Esophagus mucosa (tissue), 1 donor: ENCODE measurements around the gene U2AF2. TPM values are rescaled to one million over a fixed set of nuclear protein-coding genes. Genes with fewer than 3 reads are reported as not detected.
"Not testable (repeated sequence)": the region's sequence is repeated elsewhere in the genome, so short reads cannot be mapped to it uniquely, and the experiment has no call there.

ENCODE experiments used
- ATAC-seq: fragments of 200-7000 bp; cut with Tn5 transposase; one replicate; pipeline ENCODE4 v1.9.1; 2020
- total RNA-seq: library from RNA; stranded (reverse); gene quantifications from one replicate; pipeline ENCODE4 v1.2.4, GENCODE V29; 2023
- donor health status: DM: yes; HTN: yes; CAD: no.

Gene U2AF2
- total RNA-seq, 1 donor from 2014 or later = 108 TPM

GRCh38 chr19:55717879-55718711 lies 63.3 kb downstream of the U2AF2 start:
- not testable (repeated sequence) for ATAC-seq

GRCh38 chr19:55720214-55720746 lies 65.4 kb downstream of the U2AF2 start:
- no peak for ATAC-seq

GRCh38 chr19:55720801-55721200 lies 66.0 kb downstream of the U2AF2 start:
- ATAC-seq = no peak

- ATAC-seq = no peak
These were observed 68.7 kb downstream of the U2AF2 start for GRCh38 chr19:55723491-55723890.

Other genes starting within 250 kb of the U2AF2 start
- 76.4 TPM for gene UBE2S, start 247.2 kb upstream of the U2AF2 start, total RNA-seq
- gene SHISA7, start 211.7 kb upstream of the U2AF2 start, total RNA-seq = not detected
- gene ISOC2, start 193.4 kb upstream of the U2AF2 start, total RNA-seq = 41.9 TPM
- gene C19orf85, start 190.3 kb upstream of the U2AF2 start, total RNA-seq = not detected
- 3.7 TPM for gene ZNF628, start 178.4 kb upstream of the U2AF2 start, total RNA-seq
- 7.5 TPM for gene NAT14, start 169.8 kb upstream of the U2AF2 start, total RNA-seq
- 0.24 TPM for gene SSC5D, start 166.6 kb upstream of the U2AF2 start, total RNA-seq
- not detected for gene SBK2, start 117.9 kb upstream of the U2AF2 start, total RNA-seq
- gene SBK3, start 109.5 kb upstream of the U2AF2 start, total RNA-seq = 0.80 TPM
- 3.4 TPM for gene ZNF579, start 74.2 kb upstream of the U2AF2 start, total RNA-seq
- gene FIZ1, start 55.5 kb upstream of the U2AF2 start, total RNA-seq = 7.1 TPM
- gene ZNF524, start 54.7 kb upstream of the U2AF2 start, total RNA-seq = 20.1 TPM
- gene ZNF865, start 49.4 kb upstream of the U2AF2 start, total RNA-seq = 5.3 TPM
- 3.8 TPM for gene ZNF784, start 30.5 kb upstream of the U2AF2 start, total RNA-seq
- gene ZNF580, start 14.0 kb upstream of the U2AF2 start, total RNA-seq = 13.5 TPM
- 21.7 TPM for gene ZNF581, start 11.4 kb upstream of the U2AF2 start, total RNA-seq
- gene CCDC106, start 6.8 kb upstream of the U2AF2 start, total RNA-seq = 4.7 TPM
- 91.9 TPM for gene EPN1, start 20.2 kb downstream of the U2AF2 start, total RNA-seq
- not detected for gene NLRP9, start 83.4 kb downstream of the U2AF2 start, total RNA-seq
- not detected for gene RFPL4A, start 104.1 kb downstream of the U2AF2 start, total RNA-seq
- gene RFPL4AL1, start 114.1 kb downstream of the U2AF2 start, total RNA-seq = not detected
- gene NLRP11, start 177.0 kb downstream of the U2AF2 start, total RNA-seq = not detected
- gene NLRP4, start 181.5 kb downstream of the U2AF2 start, total RNA-seq = not detected